Stimulated activated CD4-positive, alpha-beta T cell treated with anti-CD3 and anti-CD28 coated beads, Interleukin-15, amount 100 ng/mL, for 1 hour (primary cell): ENCODE results near the gene TMEM170B.

Experiments used
- DNase-seq, 2 donors: peaks; one replicate each; pipeline ENCODE4 v3.0.0-alpha.2; 2020; ENCODE audit warnings: low read depth in 1 of 2, low spot score in 1 of 2

Gene TMEM170B, protein sequence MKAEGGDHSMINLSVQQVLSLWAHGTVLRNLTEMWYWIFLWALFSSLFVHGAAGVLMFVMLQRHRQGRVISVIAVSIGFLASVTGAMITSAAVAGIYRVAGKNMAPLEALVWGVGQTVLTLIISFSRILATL

GRCh38 chr6:11537229-11538051 is at the start of gene TMEM170B:
Gene TMEM170B (plus strand): TSS chr6:11537749. CDS start chr6:11538278, 529 bp downstream.
- DNase-seq = peak; percentile 93 to 95

DNA sequence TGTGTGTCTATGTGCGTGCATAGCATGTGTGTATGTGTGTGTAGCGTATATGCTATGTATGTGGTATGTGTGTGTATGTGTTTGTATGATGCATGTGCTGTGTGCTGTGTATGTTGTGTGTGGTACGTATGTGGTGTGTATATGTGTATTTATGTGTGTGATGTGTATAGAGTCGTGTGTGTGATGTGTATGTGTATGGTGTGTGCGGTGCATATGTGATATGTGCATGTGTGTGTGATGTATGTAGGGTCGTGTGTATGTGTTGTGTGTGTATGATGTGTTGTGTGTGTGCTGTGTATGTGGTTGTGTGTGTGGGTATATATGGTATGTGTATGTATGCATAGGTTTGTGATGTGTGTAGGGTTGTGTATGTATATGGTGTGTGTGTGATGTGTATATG is 46.6 kb upstream of the TMEM170B start:
- DNase-seq = no peak

DNA sequence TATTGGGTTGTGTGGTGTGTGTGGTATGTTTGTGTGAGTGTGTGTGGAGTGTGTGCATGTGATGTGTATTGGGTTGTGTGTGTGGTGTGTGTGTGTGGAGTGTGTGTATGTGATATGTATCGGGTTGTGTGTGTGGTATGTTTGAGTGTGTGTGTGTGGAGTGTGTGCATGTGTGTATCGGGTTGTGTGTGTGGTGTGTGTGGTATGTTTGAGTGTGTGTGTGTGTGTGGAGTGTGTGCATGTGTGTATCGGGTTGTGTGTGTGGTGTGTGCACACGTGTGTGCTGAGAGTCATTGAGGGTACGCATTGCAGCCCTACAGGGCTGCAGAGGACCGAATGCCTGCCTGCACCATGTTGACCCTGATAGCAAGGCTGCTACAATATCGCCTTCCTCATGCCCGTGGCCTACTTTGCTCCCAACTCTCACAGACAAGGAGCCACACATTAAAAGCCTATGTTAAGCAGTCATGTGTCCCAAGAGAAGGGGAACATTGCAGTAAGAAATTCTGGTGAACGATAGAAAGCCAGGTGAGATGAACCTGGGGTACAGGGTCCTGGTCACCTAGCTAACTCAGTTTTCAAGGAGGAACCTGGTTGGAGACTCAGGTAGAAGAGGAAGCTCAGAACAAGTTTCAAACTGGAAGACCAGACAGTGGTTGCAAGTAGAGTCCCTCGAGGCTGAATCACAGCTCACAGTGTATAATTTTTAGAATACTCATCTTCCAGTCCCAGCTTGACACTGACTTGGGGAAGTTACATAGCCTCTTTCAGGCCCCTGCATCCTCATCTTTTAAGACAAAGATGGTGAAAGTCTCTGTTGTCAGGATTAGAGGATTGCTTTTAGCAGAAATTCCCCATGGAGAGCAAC is 45.7 kb upstream of the TMEM170B start:
- no peak for DNase-seq

GRCh38 chr6:11492464-11493290 is 44.9 kb upstream of the TMEM170B start:
- no peak for DNase-seq

DNA sequence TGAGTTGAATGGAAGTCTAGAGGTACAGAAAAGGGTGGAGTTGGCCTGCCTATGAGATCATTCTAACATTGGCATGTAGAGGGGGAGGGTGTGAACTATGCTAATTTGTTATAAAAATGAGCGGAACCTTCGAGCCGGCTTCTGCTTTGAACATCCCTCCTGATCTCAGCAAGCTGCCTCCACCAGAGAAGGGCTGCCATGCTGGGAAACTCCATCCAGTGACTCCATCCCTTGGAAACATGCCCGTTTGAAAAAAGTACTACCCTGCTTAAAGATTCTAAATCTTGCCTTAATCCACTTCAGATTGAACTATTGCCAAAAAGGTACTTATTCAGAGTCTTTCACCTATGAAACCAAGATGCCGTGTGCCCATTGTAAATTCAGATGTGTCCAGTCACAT is 43.6 kb upstream of the TMEM170B start:
- no peak for DNase-seq

- no peak for DNase-seq
Observed at GRCh38 chr6:11494786-11495564, 42.6 kb upstream of the TMEM170B start.

- DNase-seq = no peak
Observed at GRCh38 chr6:11495565-11496145, 41.9 kb upstream of the TMEM170B start.

DNA sequence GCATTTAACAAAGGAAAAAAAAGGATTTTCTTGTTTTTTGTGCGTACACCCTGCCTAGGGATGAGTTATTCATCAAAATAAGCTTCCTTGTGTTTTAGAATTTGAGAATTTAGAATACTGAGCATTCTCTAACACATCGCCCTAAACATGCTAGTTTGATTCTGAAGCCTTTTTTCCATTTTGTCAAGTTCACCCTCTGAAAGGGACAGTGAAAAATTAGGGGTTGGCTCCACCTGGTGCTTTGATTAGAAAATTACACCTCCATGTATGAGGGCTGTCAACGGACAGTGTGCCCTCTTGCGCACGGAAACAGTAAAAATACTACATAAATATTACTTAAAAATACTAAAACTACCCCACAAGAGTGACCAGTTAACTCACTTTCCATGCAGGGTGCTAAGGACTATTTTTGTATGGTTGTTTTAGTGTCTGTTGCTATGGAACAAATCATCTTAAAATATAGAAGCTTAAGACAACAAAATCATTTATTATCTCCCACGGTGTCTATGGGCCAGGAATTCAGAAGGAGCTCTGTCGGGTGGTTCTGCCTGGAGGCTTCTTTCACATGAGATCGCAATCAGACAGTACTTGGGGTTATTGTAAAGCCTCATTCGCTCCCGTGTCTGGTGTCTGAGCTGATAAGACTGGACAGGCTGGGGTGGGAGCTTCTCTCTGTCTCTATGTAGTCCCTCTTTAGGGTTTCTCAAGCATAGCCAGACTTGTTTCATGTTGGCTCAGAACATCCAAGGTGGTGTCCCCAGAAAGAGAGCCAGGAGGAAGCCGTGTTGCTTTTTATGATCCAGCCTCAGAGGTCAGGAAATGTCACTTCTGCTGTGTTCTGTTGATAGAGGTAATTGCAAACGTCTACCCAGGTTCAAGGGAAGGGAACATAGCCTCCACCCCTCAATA is 41.1 kb upstream of the TMEM170B start:
- DNase-seq = peak; percentile 14 to 39

GRCh38 chr6:11497107-11497506 is 40.4 kb upstream of the TMEM170B start:
- DNase-seq = no peak

GRCh38 chr6:11497881-11498280 is 39.7 kb upstream of the TMEM170B start:
- DNase-seq = no peak

GRCh38 chr6:11500008-11500407 is 37.5 kb upstream of the TMEM170B start:
- DNase-seq = no peak

- DNase-seq = no peak
Observed at GRCh38 chr6:11509471-11509870, 28.1 kb upstream of the TMEM170B start.

DNA sequence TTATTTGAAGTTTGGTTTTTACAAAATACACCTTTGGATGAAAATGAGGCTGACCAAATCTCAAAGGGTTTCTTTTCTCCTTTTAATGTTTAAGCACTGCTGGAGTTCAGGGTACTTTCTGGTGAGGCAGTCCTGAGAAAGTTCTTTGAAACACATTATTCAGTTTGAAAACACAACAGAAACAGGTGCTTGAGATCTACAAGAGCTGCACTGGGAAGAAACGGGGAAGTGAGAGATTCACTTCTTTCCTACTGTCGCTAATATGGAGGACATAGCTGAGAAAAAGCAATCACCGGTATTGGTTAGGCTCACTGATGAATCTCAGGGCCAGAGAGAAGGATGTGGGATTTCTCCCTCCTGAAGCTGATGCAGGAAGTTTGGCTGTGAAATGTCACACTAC is 22.9 kb upstream of the TMEM170B start:
- no peak for DNase-seq

DNA sequence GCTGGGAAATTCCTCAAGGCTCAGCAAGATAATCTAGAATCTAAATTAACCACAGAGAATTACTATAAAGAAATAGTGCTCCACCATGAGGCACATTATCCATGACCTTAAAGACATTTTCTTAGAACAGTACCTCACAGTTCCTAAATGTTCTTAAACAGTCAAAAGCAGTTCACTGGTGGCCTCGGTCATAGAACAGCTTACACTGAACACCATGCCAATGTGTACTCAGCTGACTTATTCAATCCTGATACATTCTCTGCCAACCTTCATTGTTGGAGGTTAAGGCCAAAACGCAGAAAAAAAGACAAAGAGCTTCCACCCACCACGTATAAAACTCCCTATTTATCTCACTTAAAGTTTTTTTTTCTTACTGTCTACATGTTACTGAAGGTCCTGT is 21.8 kb upstream of the TMEM170B start:
- no peak for DNase-seq

- DNase-seq = no peak
Observed at GRCh38 chr6:11522812-11523605, 14.5 kb upstream of the TMEM170B start.

GRCh38 chr6:11525468-11526155 is 11.9 kb upstream of the TMEM170B start:
- DNase-seq = no peak

DNA sequence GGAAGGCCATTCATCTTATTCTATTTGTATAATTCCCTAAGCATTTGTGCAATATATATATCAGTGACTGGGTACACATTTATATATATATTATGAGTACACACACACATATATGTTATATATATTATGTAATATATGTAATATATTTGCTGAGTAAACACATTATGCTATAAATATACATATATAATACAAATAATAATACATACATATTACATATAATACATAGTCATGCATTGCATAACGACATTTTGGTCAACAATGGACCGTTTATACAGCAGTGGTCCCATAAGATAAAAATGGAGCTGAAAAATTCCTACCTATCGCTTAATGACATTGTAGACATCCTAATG is 11.4 kb upstream of the TMEM170B start:
- no peak for DNase-seq
